Esophagus muscularis mucosa (tissue), 4 donors: ENCODE measurements around the gene ZNF385D. TPM values are rescaled to one million over a fixed set of nuclear protein-coding genes. Genes with fewer than 3 reads are reported as not detected.

ENCODE experiments used
- DNase-seq: peaks from one replicate; pipeline ENCODE4 v3.0.0-alpha.2; 2017; ENCODE audit errors: extremely low spot score
- H3K27ac ChIP-seq, 4 donors: fragments of 200-600 bp; sonication (generic); replicated peaks in 1 of 4; 1 replicate in 3 of 4; 2 replicates in 1 of 4; pipeline ENCODE4 v1.5.1; 2016 to 2019; ENCODE audit warnings: mild to moderate bottlenecking in 1 of 4
- H3K27me3 ChIP-seq, 4 donors: fragments of 200-600 bp; sonication (generic); one replicate each; pipeline versions ENCODE4 v1.5.1 to v1.6.0; 2016 to 2019
- H3K36me3 ChIP-seq, 4 donors: fragments of 200-600 bp; sonication (generic); one replicate each; pipeline ENCODE4 v1.5.1; 2016 to 2019
- H3K4me1 ChIP-seq, 4 donors: fragments of 200-600 bp; sonication (generic); one replicate each; pipeline ENCODE4 v1.5.1; 2016 to 2019
- H3K4me3 ChIP-seq, 4 donors: fragments of 200-600 bp; sonication (generic); 1 replicate in 2 of 4; 2 replicates in 2 of 4; pipeline ENCODE4 v1.5.1; 2016 to 2019; ENCODE audit warnings: mild to moderate bottlenecking in 4 of 4, moderate library complexity in 1 of 4
- H3K9me3 ChIP-seq, 4 donors: fragments of 200-600 bp; sonication (generic); 1 replicate in 3 of 4; 2 replicates in 1 of 4; pipeline ENCODE4 v1.5.1; 2016 to 2019
- CTCF ChIP-seq, 3 experiments: fragments of 200-600 bp in 2 of 3; fragments of 450-650 bp in 1 of 3; sonication (generic) in 2 of 3; IDR thresholded peaks; one replicate each; pipeline ENCODE4 v1.5.1; 2017 to 2019; ENCODE audit warnings: antibody characterized with exemption in 3 of 3, mild to moderate bottlenecking in 2 of 3, moderate library complexity in 1 of 3
- EP300 ChIP-seq: sonication (generic); formaldehyde crosslinking; IDR thresholded peaks from one replicate; pipeline ENCODE4 v1.6.1; 2017; ENCODE audit warnings: antibody characterized with exemption
- POLR2A ChIP-seq: fragments of 450-650 bp; IDR thresholded peaks from one replicate; pipeline ENCODE4 v1.6.1; 2017; ENCODE audit warnings: antibody characterized with exemption, moderate library complexity, mild to moderate bottlenecking, low read depth
- POLR2AphosphoS5 ChIP-seq, 2 donors: sonication (generic); formaldehyde crosslinking; IDR thresholded peaks; one replicate each; pipeline ENCODE4 v1.6.1; 2017; ENCODE audit warnings: antibody characterized with exemption in 2 of 2
- WGBS: methylation state at CpG from one replicate; pipeline ENCODE4 v1.1.5; 2018; 5-methylcytosine and 5-hydroxymethylcytosine counted together
- intact Hi-C: fragments of 100-400 bp; cut with DNase I; formaldehyde crosslinking; loops from one replicate; pipeline ENCODE4 v1.15.1; 2023
- total RNA-seq, 4 donors: library from RNA; depleted of rRNA; stranded (reverse); fragments of >200 nt; gene quantifications; one replicate each; pipeline versions ENCODE4 v1.1.0 to v1.2.1, GENCODE V29; 2016

The ZNF385D gene
- total RNA-seq, 4 donors from 2014 or later: 7.7 to 11.2 (median 8.2) TPM

GRCh38 chr3:21544076-21544462 is 206.9 kb downstream of the ZNF385D start:
- Histone ChIP-seq H3K36me3 (no peaks in the 10 kb centered on the region), H3K4me1 (no peaks in the 10 kb centered on the region), H3K27ac (no peak overlapping the region), H3K27me3 (no peaks in the 10 kb centered on the region), H3K4me3 (no peak overlapping the region), H3K9me3 (no peaks in the 10 kb centered on the region)
- TF ChIP-seq POLR2A: no peak
- TF ChIP-seq EP300: no peak
- TF ChIP-seq CTCF (IDR thresholded peaks at IDR 0.05): no peak
- TF ChIP-seq POLR2AphosphoS5 (IDR thresholded peaks at IDR 0.05): no peak
- WGBS: 79% methylated on average over 4 of the region's 4 CpGs
- DNase-seq: no peak
- intact Hi-C loops: no loop called here

GRCh38 chr3:21543380-21544075 is 207.5 kb downstream of the ZNF385D start:
- intact Hi-C loops: no loop called here
- no peak overlapping the region for H3K27ac ChIP-seq
- no peak for DNase-seq
- no peaks in the 10 kb centered on the region for H3K27me3 ChIP-seq
- no peaks in the 10 kb centered on the region for H3K36me3 ChIP-seq
- TF ChIP-seq CTCF (IDR thresholded peaks at IDR 0.05) (no peak), POLR2AphosphoS5 (IDR thresholded peaks at IDR 0.05) (no peak), EP300 (no peak), POLR2A (no peak)
- no peaks in the 10 kb centered on the region for H3K4me1 ChIP-seq
- WGBS: 84% methylated on average over 14 of the region's 15 CpGs
- H3K9me3 ChIP-seq: no peaks in the 10 kb centered on the region
- H3K4me3 ChIP-seq: no peak overlapping the region

DNA sequence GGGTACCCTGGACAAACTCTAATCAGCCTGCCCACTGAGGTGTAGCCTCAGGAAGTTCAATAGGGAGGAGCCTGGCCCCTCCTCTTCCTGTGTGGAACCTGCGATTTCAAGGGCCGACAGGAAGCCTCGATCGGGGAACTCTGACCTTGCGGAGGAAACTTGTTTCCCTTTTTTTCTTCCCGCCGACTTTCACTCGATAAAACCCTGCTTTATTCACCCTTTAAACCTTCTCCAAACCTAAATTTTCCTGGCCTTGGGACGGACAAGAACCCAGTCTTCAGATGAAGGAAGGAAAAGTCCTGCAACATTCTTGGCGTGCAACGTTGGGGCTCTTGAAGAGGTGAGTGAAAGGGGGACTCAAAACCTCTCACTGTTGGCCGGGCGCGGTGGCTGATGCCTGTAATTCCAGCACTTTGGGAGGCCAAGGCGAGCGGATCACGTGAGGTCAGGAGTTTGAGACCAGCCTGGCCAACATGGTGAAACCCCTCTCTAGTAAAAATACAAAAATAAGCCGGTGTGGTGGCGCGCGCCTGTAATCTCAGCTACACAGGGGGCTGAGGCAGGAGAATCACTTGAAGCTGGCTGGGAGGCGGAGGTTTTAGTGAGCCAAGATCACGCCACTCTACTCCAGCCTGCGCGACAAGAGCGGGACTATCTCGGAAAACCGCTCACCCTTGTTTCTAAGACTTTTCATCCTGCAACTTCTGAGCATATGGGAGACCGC is 208.2 kb downstream of the ZNF385D start:
- intact Hi-C loops: no loop called here
- no peak overlapping the region for H3K27ac ChIP-seq
- TF ChIP-seq POLR2AphosphoS5 (IDR thresholded peaks at IDR 0.05) (no peak), EP300 (no peak), POLR2A (no peak), CTCF (IDR thresholded peaks at IDR 0.05) (no peak)
- no peaks in the 10 kb centered on the region for H3K9me3 ChIP-seq
- no peak overlapping the region for H3K4me3 ChIP-seq
- no peaks in the 10 kb centered on the region for H3K27me3 ChIP-seq
- no peaks in the 10 kb centered on the region for H3K36me3 ChIP-seq
- no peaks in the 10 kb centered on the region for H3K4me1 ChIP-seq
- 94% methylated on average over 29 of the region's 29 CpGs for WGBS
- no peak for DNase-seq

GRCh38 chr3:21540265-21540664 is 210.7 kb downstream of the ZNF385D start:
- Histone ChIP-seq H3K36me3 (no peaks in the 10 kb centered on the region), H3K4me3 (no peak overlapping the region), H3K27me3 (no peaks in the 10 kb centered on the region), H3K4me1 (no peaks in the 10 kb centered on the region), H3K9me3 (no peaks in the 10 kb centered on the region), H3K27ac (no peak overlapping the region)
- TF ChIP-seq CTCF (IDR thresholded peaks at IDR 0.05) (no peak), EP300 (no peak), POLR2AphosphoS5 (IDR thresholded peaks at IDR 0.05) (no peak), POLR2A (no peak)
- DNase-seq: no peak
- intact Hi-C loops: no loop called here
- WGBS: 89% methylated on average over 6 of the region's 6 CpGs
